CD4-positive, alpha-beta T cell treated with Interleukin-1 beta for 1 hour (primary cell): Measurements from ENCODE around the gene MS4A6E.

Experiments used
- DNase-seq, 2 donors: peaks; one replicate each; pipeline ENCODE4 v3.0.0-alpha.2; 2020 to 2022

Gene MS4A6E

GRCh38 chr11:60377401-60378136 is 50.5 kb downstream of the MS4A6E start:
- peak in 1 of 2 donors; percentile 67 for DNase-seq

GRCh38 chr11:60378354-60378753 is 51.3 kb downstream of the MS4A6E start, which contains the start of gene MS4A7:
Gene MS4A7, plus strand, starts transcription at chr11:60378532. Its CDS starts 4,610 bp downstream, at chr11:60383142.
- DNase-seq, result peak; percentile 16 to 71

GRCh38 chr11:60389279-60389910 is 62.3 kb downstream of the MS4A6E start:
- peak in 1 of 2 donors; percentile 74 for DNase-seq

- DNase-seq, result no peak
Observed at GRCh38 chr11:60390419-60390818, 63.4 kb downstream of the MS4A6E start.
